GM21360 (cell line): ENCODE results near the gene PTPRD.
"Not testable (repeated sequence)": the region's sequence is repeated elsewhere in the genome, so short reads cannot be mapped to it uniquely, and the experiment has no call there.

Experiments
- ATAC-seq: cut with Tn5 transposase; IDR thresholded peaks from one replicate; pipeline ENCODE4 v1.9.1; 2021; ENCODE audit warnings: mild to moderate bottlenecking, moderate library complexity; ENCODE audit not compliant: unreplicated experiment

PTPRD gene

DNA sequence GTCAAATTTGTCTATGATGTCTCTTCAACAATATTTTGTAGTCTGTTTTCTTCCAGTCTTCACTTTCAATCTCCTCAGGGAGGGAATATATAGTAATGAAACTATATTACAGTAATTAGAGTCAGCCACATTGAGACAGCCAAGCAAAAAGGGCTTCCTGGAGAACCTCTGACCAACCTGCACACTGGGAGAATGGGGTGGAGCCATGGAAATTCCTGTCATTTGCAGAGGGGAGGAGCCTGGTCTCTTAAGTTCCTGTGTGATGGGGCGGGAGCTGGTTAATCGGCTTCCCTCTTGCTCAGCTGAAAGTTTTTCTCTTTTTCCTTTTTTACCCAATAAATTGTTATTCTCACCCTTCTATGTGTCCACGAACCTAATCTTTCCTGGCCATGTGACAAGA lies 1220.0 kb downstream of the PTPRD start:
- no peak for ATAC-seq

DNA sequence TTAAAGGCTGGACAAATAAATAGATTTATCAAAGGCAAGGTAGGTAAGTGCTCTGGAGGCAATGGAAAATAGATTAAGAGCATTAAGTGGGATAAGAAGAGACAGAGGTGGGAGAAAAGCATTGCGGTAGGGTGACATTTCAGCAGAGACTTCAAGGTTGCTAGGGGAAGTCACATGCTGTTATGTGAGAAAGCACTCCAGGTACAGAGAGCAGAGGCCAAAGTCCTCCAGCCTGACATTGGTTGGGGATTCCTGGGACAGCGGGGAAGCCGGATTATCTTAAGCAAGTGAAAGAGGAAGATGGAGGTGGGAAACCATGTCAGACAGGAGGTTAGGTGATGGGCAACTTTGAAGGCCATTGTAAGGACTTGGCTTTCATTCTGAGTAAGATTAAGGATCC lies 1222.9 kb downstream of the PTPRD start:
- ATAC-seq = no peak

DNA sequence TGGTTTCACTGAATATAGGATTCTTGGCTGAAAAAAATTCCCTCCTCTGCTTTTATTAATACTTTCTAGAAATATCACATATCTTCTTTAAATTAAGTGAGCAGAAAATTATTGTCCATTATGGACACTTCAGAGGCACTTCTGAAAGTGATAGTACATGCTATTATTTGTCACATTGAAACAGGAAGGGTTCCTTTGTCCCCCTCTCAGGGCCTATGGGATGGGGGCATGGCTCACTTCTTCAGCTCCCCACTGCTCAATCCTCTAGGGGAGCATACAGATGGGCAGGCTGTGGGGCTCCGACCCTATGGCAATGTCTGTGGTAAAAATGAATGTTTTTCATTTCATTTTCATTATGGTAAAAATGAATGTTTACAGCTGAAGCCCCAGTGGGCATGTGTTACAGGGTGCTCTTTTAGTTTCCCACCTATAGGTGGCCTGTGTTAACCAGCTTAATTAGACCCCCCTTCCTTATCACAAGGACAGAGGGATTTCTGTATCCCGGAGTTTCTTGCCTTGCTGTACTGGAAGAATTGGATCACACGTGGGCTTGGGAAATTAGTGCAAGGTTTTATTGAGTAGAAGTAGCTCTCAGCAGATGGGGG lies 1225.2 kb downstream of the PTPRD start:
- no peak for ATAC-seq

DNA sequence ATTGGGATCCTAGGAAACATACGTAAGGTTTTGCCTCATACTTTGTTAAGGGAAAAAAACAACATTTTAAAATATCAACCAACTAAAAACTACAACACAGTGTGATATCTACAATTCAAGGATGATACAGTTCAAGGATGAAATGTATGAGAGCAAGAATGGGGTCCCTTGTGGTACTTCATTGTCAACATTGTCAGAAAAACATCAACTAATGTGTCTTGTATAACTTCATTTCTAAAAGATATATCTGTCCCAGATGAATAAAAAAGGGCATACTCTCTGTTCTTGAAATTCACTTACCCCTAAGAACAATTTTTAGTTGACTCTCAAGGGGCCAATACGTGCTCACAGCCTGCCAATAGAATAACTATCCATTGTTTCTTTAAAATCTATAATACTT lies 1250.5 kb downstream of the PTPRD start:
- ATAC-seq = no peak

DNA sequence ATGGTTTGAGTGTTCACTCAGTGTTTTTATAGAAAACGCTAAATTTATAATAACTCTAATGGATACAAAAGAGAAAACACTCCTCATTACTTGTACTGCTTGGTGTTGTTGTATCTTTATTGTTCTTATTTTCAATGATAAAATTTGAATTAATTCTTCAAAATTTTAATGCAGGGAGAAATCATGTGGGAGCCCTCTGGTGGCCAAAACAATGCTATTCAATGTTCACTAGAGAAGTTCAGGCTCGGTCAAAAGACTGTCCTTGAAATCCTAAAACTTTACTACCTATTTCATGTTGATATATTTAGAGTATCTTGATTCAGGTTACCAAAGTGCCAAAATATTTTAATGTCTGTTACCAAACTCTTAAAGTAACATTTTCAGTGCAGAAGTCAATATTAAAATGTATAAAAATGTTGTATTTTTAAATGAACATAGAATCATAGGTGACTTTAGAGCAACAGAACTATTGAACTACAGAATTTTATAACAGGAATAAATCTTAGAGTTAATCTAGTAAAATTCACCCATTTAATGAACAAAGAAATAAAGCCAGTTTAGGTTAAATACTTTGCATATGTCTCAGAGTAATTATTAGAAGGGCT lies 1259.8 kb downstream of the PTPRD start:
- no peak for ATAC-seq

DNA sequence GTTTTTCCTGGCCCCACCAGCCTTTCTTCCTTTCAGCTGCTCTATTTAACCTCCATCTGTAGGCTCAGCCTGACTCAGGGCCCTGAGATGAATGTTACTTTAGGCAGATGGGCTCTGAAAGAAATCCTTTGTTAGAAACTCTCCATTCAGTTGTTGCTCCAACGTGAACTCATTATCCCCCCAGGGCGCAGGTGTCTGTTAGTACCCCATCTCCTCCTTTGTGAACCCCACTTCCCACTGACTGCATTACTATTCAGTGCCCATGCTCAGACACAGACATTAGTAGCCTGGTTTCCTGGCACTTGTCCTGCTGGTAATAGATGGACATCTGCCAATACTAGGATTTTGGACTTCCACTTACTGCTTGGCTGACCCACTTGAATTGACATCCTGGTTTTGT lies 1271.6 kb downstream of the PTPRD start:
- ATAC-seq = no peak

DNA sequence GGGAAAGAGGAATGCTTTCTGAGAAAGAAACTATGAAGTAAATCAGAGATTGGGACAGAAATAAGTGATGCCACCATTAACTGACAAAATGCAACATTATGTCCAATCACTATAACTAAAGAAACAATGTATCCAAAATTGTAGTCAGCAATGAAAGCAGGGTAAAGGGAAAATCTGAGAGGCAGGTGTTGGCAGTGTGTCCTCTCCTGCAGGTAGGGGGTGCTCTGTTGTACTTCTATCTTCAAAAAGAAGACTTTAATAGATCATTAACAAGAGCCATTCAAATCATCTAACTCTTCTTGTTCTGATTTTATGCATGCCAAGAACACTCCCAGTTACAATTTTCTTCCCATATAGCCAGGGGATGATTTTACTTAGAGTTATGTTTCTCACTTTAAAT lies 1275.7 kb downstream of the PTPRD start:
- ATAC-seq = no peak

DNA sequence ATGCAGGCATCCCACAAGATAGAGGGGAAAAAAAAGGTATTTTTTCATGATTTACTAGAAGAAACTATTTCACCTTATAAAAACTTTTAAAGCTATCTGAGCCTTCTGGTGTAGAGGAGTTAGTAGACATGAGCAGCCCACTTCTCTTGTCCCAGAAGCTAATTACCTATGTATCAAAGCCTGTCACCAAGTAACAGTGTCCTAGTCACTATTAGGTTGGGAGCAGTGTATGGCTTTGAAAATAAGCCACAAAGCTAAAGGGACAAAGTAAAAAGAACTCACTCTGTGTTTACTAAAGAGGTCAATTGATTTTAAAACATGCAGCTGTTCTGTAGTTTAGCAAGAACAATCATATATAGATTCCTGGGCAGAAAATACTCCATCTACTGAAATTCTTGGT lies 1286.1 kb downstream of the PTPRD start:
- no peak for ATAC-seq

DNA sequence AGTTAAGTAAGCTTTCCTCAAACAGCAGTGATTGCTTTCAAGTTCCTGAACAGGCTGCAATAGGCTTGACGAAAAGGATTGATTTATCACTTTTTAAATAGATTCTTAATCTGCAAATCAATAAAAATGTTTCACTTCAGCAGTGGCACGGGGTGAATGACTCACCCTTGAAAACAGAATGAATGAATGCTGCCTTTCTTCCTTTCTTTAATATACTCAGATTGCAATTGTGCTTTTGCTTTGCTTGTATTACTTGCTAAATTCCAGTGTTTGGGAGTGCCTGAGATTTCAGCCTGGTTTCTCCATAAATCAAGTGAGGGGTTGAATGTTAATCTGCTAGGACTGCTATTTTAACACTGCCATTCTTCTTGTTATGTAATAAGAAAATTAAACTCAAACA lies 1293.8 kb downstream of the PTPRD start:
- no peak for ATAC-seq

DNA sequence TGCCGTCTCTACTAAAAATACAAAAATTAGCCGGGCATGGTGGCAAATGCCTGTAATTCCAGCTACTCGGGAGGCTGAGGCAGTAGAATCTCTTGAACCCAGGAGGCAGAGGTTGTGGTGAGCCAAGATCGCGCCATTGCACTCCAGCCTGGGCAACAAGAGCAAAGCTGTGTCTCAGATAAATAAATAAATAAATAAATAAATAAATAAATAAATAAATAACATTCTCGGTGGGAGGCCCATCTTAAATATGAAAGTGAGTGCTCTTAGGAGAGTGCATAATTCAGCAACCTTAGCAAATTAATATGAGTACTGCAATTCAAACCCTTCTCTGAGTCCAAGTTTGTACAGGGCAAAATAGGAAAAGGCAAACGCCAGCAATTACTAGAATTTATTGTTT lies 1302.1 kb downstream of the PTPRD start:
- not testable (repeated sequence) for ATAC-seq

DNA sequence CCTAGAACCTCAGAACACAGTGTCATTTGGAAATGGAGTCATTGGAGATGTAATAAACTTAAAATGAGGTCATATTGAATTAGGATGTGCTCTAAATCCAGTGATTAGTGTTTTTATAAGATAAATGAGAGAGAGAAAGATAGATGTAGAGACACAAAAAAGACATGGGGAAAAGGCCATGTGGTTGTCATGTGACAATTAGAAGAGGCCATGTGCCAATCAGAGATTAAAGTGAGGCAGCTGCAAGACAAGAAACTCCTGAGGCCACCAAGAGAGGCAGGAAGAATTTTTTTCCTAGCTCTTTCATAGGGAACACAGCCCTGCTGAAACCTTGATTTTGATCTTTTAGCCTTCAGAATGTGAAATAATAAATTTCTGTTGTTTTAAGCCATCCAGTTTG lies 1307.2 kb downstream of the PTPRD start:
- no peak for ATAC-seq

DNA sequence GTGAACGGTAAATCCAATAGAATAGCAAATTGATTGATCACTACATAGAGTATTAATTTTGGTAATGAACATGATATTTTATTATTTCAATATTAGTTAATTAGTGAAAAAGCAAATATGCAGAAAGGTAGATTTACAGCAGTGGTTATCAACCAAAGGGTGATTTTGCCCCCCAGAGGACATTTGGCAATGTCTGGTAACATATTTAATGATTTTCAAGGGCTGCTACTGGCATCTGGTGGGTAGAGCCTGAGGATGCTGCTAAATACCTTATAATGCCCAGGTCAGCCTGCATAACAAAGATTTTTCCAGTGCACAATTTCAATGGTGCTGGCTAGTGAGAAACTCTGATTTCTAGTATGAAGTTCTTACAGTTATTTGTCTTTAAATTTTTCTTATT lies 1313.7 kb downstream of the PTPRD start:
- no peak for ATAC-seq

DNA sequence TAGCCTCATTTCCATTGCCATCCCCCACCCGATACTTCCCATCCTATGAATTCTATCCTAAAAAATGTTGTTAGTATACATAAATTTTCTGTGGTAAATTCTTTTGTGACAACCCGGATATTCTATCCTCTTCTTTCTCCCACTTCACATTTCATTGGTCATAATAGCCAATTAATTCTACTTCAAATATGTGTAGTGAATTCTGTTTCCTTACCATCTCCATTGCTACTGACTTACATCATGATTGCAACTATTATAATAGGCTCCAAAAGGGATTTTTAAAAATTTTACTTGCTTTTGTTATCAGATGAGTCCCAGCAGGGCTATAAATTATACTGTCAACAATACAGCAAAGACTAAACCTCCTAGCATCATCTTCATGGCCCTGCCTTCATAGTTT lies 1326.8 kb downstream of the PTPRD start:
- ATAC-seq = no peak

DNA sequence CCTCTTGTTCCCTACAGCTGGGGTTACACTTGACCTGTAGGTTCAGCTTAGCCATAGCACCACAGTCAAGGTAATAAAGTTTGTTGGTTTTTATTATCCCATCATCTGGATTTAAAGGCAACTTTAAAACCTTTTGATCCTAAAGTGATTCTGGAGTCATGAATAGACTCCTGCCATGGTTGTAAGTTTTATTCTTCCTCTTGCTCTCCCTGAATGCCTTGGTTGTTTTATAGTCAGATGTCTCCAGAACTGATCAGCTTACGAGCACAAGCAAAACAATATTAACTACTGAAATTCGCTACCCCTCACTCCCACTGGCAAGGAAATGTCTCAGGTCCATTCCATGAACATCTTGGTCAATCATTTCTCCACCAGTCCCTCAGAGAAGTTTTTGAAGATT lies 1328.6 kb downstream of the PTPRD start:
- no peak for ATAC-seq

DNA sequence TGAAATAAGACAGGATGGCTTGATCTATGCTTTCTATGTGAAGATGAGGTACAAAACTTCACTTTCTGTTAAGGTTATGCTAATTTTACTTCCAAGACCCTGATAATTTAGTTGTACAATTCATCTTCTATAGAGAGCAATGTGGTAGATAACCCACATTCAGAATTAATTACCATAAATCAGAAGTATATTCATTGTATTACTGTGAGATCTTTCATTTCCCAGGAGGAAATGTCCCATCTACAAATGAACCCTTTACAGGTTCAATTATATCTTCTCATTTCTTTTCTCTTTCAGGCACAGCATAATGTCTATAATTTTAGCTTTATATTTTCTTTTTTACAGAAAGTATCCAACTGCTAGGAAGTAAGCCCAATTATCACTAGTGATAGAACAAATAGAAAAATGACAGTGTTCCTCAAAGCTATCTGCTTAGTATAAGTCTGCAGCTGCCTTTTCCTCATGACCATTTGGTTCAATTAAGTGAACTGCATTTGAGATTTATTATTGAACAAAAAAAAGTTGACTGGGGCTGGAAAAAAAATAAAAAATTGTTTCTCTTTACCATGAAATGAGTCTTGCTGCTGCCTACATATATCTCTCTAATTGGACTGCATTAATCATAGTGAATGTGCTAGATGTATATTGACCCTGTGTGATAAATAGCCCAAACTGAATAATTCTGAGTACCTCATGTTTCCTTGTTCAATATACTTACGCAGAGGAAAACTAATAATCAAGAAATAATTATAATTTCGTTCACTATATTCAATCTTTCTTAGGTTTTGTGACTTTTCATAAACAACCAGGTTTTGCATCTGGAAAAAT lies 1329.4 kb downstream of the PTPRD start:
- ATAC-seq = no peak

DNA sequence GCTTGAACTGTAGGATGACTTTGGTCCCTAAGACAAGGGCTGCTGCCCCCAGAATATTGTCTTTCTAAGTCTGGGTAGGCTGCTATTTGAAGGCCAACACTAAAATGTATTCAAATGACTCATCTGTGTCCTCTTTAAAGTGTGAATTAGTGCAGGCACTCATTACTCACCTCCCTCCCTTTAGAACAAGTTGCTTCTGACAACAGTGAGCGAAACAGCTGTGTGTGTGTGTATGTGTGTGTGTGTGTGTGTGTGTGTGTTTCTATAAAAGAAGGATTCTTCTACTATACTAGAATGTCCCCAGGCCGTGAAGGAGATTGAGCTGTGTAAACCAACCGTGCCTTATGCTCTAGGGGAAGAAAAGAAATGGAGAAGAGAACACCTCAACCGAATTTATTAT lies 1337.2 kb downstream of the PTPRD start:
- no peak for ATAC-seq

DNA sequence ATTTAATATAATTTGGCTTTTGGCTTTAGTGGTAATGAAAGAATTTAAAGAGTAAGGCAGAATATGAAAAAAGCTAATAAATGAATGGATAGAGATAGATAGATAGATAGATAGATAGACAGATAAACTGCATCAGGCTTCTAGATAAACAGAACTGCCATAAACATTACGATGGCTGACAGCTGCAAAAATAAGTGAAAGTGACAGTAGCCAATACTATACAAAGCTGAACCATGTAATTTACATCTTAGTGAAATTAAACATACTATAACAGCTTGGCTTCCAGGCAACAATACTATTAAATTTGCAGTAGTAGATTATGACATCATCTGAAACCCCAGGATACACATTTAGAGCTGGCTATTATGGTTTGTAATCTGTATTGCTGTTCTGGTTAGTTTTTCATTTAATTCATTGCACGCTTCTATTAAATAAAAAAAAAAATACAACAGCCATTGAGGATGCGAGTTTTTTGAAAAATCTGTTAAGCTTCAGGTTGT lies 1354.8 kb downstream of the PTPRD start:
- no peak for ATAC-seq

DNA sequence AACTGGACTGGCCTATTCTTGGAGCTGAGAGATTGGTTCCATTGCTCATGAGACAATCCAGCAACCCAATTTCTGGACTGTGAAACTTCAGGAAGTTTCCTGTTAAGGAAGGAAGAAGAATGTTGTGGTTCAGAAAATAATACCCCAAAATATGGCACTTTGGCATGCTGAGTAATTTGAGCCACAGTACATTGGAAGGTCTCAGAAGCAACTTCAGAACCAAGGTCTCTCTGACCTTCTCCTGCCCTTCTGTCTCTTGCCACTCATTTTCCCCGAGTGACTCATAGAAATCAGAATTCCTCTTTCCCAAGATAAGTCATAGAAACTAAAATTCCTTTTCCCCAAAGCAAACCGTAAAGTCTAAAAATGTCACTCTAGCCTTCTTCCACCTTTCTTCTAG lies 1366.1 kb downstream of the PTPRD start:
- ATAC-seq = no peak

DNA sequence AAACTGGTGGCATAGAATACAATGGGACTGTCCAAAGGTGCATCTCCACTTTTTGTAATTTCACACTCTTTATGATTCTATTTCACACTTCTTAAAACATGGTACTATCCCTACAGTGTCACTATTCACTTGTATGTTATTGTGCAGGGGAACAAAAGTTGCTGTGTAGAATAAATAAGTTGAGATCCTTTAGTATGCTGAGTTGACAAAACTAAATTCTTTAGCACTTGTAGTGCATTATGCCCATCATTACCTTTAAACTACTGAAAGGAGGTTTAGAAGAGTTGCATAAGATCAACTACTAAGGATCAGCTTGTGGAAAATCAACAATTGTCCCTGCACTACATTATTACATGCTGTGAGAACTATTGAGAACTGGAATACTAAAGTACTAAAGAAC lies 1380.9 kb downstream of the PTPRD start:
- no peak for ATAC-seq

DNA sequence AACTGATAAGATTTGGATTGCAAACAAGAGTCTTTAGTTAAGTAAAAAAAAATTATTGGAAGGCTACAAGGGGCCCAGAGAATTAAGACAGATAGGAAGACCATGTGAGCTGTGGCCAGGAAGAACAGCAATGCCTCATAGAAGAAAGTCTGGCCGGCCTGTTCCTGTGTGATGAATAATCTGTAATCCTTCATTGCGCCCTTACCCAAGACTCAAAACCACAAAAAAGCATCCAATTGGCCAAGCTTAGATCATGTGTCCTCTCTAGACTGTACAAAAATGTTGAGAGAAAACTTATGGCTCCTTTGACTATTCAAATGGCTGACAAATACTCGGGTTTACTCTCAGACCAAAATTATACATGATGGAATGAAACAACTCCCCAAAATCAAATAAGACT lies 1383.5 kb downstream of the PTPRD start:
- no peak for ATAC-seq

DNA sequence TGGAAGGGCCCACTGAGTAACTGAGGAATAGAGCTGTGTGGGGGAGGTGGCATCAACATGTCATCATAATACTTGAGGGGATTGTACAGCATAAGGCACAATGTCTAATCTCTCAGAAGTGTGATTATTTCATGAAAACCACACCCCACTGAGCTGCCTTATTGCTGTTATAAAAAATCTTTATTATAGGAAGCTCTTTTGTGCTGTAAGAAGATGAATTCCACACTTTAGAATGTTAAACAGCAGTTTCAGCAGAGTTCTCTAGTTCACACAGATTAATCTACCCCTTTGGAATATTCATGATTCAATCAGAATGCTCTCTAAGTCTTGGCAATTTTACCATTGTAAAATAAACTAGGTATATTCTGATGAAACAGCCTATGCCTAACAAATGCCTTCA lies 1389.6 kb downstream of the PTPRD start:
- ATAC-seq = no peak

DNA sequence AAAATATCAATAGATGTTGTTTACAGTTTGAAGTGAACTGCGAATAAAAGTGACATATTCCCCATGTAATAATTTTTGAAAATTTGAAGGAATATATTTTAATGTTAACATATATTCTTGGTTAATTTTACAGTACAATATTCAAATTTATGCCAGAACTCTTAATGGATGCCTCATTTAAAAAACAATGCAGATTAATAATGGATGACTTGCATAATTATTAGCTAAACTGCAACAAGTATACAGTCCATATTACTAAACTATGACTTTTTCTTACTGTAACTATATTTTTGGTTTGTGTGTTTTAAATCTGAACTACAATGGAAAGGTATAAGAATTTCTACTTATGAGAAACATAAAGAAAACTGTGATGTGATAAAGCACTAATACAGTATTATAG lies 1390.1 kb downstream of the PTPRD start:
- ATAC-seq = no peak
